ENCODE data around the gene PDE8B. TPM values are rescaled to one million over a fixed set of nuclear protein-coding genes. Genes with fewer than 3 reads are reported as not detected.

The PDE8B gene
- total RNA-seq, 4 donors from 2014 or later = 13.0 to 54.4 (median 27.3) TPM

DNA sequence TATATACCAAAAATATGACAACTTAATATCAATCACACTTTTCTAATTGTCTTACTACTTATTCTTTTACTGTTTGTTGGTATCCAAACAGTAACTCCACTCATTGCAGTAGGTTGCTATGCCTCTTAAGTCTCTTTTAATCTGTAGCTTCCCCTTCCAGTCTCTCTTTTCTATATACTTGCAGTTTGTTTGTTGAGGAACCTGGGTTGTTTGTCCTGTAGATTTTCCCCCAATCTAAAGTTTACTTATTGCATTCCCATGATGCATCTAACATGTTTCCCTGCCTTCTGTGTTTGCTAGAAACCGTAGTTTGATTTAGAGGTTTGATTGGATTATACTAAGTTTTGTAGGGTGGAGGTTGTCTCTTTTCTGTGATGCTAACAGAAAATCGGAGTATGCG is 10.6 kb downstream of the PDE8B start:
- no peak for DNase-seq
- TF ChIP-seq POLR2A (IDR thresholded peaks at IDR 0.05) = no peak
- TF ChIP-seq, protein P1, sequence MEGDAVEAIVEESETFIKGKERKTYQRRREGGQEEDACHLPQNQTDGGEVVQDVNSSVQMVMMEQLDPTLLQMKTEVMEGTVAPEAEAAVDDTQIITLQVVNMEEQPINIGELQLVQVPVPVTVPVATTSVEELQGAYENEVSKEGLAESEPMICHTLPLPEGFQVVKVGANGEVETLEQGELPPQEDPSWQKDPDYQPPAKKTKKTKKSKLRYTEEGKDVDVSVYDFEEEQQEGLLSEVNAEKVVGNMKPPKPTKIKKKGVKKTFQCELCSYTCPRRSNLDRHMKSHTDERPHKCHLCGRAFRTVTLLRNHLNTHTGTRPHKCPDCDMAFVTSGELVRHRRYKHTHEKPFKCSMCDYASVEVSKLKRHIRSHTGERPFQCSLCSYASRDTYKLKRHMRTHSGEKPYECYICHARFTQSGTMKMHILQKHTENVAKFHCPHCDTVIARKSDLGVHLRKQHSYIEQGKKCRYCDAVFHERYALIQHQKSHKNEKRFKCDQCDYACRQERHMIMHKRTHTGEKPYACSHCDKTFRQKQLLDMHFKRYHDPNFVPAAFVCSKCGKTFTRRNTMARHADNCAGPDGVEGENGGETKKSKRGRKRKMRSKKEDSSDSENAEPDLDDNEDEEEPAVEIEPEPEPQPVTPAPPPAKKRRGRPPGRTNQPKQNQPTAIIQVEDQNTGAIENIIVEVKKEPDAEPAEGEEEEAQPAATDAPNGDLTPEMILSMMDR (IDR thresholded peaks at IDR 0.05) = no peak
- Histone ChIP-seq H3K9me3 (no peaks in the 10 kb centered on the region), H3K4me1 (no peaks in the 10 kb centered on the region), H3K36me3 (no peaks in the 10 kb centered on the region), H3K4me3 (no peak overlapping the region), H3K27me3 (no peaks in the 10 kb centered on the region), H3K27ac (no peak overlapping the region)
- intact Hi-C loops (cut with DNase I; ENCODE audit: low total_unique reads) = no loop called here

DNA sequence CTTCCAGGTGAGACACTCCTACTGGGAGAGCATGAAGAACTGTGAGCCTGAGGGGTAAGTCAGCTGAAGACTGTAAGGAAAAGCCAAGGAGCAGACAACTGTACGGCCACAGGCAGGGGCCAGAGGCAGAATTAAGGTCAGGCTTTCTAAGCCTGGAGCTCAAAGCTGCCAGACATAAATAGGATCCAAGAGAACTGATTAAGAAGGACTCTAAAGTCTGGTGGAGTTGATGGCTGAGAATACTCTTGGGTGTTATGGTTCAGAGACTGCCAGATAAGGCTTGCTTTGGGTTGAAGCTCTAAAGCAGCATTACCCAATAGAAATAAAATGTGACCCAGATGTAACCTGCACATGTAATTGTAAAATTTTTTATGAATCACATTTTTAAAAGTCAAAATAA is 12.2 kb downstream of the PDE8B start:
- intact Hi-C loops (cut with DNase I; ENCODE audit: low total_unique reads) = no loop called here
- no peak for DNase-seq
- TF ChIP-seq POLR2A (IDR thresholded peaks at IDR 0.05) = no peak
- TF ChIP-seq, protein P1 (IDR thresholded peaks at IDR 0.05) = no peak
- H3K27ac ChIP-seq = no peak overlapping the region
- H3K4me1 ChIP-seq = no peaks in the 10 kb centered on the region
- H3K9me3 ChIP-seq = no peaks in the 10 kb centered on the region
- no peaks in the 10 kb centered on the region for H3K36me3 ChIP-seq
- H3K4me3 ChIP-seq = no peak overlapping the region
- H3K27me3 ChIP-seq = no peaks in the 10 kb centered on the region

DNA sequence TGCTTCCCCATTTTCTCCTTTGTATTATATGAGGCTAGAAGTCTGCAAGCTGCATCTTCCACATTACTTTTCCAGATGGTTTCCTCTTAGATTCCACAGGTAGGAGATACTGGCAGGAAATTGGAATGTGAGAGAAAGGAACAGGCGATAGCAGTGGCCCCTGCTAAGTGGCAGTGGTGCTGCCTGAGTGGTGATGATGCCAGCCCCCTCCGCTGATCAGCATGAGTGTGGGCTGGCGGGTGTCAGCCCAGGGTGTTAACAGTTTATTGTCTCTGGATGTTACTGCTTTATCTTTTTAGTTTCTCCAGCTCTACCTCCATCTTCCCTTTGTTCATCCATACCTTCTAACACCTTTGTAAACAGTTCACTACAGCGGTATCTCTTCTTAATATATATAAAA is 13.2 kb downstream of the PDE8B start:
- no peak for TF ChIP-seq POLR2A (IDR thresholded peaks at IDR 0.05)
- TF ChIP-seq, protein P1 (IDR thresholded peaks at IDR 0.05) = no peak
- H3K27ac ChIP-seq = no peak overlapping the region
- no peaks in the 10 kb centered on the region for H3K4me1 ChIP-seq
- no peaks in the 10 kb centered on the region for H3K36me3 ChIP-seq
- no peaks in the 10 kb centered on the region for H3K9me3 ChIP-seq
- DNase-seq = no peak
- H3K27me3 ChIP-seq = no peaks in the 10 kb centered on the region
- intact Hi-C loops (cut with DNase I; ENCODE audit: low total_unique reads) = no loop called here
- H3K4me3 ChIP-seq = no peak overlapping the region

DNA sequence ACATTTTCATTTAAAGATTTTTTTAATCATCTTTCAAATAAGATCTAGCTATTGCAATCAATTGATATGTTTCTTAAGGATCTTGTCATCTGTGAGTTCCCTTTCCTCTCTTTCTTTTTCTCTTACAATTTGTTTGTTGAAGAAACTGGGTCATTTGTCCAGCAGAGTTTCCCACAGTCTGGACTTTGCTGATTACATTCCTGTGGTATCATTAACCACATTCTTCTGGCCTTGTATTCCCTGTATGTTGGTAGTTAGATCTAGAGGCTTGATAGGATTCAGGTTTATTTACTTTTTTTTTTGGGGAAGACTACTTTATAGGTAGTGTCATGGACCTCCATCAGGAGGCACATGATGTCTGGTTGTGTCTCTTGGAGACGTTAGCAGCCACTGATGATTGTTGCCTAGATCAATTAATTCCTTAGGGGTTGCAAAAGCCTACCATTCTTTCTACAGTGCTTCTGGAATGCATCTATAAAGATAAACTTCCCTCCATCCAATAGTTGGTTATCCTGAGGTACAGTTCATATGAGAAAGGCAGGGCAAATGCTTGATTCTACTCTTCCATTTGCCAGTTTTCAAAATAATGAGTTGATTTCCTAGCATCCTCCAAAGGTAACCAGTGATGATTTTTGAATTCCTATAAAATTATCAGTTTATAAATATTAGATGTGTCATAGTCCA is 14.3 kb downstream of the PDE8B start:
- TF ChIP-seq, protein P1 (IDR thresholded peaks at IDR 0.05) = no peak
- no peak for TF ChIP-seq POLR2A (IDR thresholded peaks at IDR 0.05)
- no peaks in the 10 kb centered on the region for H3K4me1 ChIP-seq
- DNase-seq = no peak
- no peak overlapping the region for H3K4me3 ChIP-seq
- intact Hi-C loops (cut with DNase I; ENCODE audit: low total_unique reads) = no loop called here
- no peak overlapping the region for H3K27ac ChIP-seq
- no peaks in the 10 kb centered on the region for H3K27me3 ChIP-seq
- H3K36me3 ChIP-seq = no peaks in the 10 kb centered on the region
- no peaks in the 10 kb centered on the region for H3K9me3 ChIP-seq

DNA sequence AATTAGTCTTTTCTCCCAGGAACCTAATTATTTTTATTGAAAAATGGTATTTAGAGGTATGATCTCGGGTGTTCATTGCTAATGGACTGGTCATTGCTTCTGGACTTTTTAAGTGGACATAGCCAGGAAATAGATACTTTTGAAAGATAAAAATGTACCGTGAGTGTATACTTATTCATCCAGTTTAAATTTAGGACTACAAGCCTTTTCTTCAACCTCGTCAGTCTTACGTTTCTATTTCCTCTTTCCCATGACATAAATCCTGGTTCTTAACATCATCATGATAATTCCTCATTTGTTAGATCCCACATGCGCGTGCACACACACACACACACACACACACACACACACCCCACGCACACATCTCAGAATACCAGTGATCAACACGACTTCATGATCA is 15.1 kb downstream of the PDE8B start:
- TF ChIP-seq, protein P1 (IDR thresholded peaks at IDR 0.05) = no peak
- TF ChIP-seq POLR2A (IDR thresholded peaks at IDR 0.05) = no peak
- H3K27ac ChIP-seq = no peak overlapping the region
- intact Hi-C loops (cut with DNase I; ENCODE audit: low total_unique reads) = no loop called here
- no peaks in the 10 kb centered on the region for H3K9me3 ChIP-seq
- H3K27me3 ChIP-seq = no peaks in the 10 kb centered on the region
- H3K36me3 ChIP-seq = no peaks in the 10 kb centered on the region
- no peak overlapping the region for H3K4me3 ChIP-seq
- no peak for DNase-seq
- H3K4me1 ChIP-seq = no peaks in the 10 kb centered on the region
